Uterus (tissue), 4 donors: Measurements from ENCODE around the gene NLRP6. TPM values are rescaled to one million over a fixed set of nuclear protein-coding genes. Genes with fewer than 3 reads are reported as not detected.
"Not testable (repeated sequence)": the region's sequence is repeated elsewhere in the genome, so short reads cannot be mapped to it uniquely, and the experiment has no call there.

Experiments used
- DNase-seq, 2 donors: peaks; one replicate each; pipeline ENCODE4 v3.0.0-alpha.2; 2019 to 2020
- H3K27ac ChIP-seq, 2 donors: fragments of 200-600 bp; sonication (generic); 1 replicate in 1 of 2; 2 replicates in 1 of 2; pipeline ENCODE4 v1.5.1; 2016 to 2018
- H3K27me3 ChIP-seq, 2 donors: fragments of 200-600 bp; sonication (generic); one replicate each; pipeline ENCODE4 v1.5.1; 2018 to 2019; ENCODE audit warnings: control low read depth in 1 of 2
- H3K36me3 ChIP-seq, 2 donors: fragments of 200-600 bp; sonication (generic); one replicate each; pipeline ENCODE4 v1.5.1; 2019; ENCODE audit warnings: control low read depth in 1 of 2
- H3K4me1 ChIP-seq, 2 donors: fragments of 200-600 bp; sonication (generic); one replicate each; pipeline ENCODE4 v1.5.1; 2018 to 2019; ENCODE audit warnings: control low read depth in 1 of 2
- H3K4me3 ChIP-seq, 2 donors: fragments of 200-600 bp; sonication (generic); 1 replicate in 1 of 2; 2 replicates in 1 of 2; pipeline ENCODE4 v1.5.1; 2018 to 2019; ENCODE audit warnings: mild to moderate bottlenecking in 1 of 2
- H3K9me3 ChIP-seq, 2 donors: fragments of 200-600 bp; sonication (generic); one replicate each; pipeline ENCODE4 v1.5.1; 2019; ENCODE audit warnings: control low read depth in 1 of 2
- CTCF ChIP-seq, 4 experiments: fragments of 200-600 bp in 2 of 4; fragments of 450-650 bp in 2 of 4; sonication (generic) in 2 of 4; IDR thresholded peaks; one replicate each; pipeline ENCODE4 v1.5.1; 2016 to 2019; ENCODE audit warnings: antibody characterized with exemption in 4 of 4, mild to moderate bottlenecking in 2 of 4, moderate library complexity in 1 of 4
- POLR2A ChIP-seq, 2 donors: fragments of 450-650 bp; IDR thresholded peaks; one replicate each; pipeline ENCODE4 v1.6.1; 2016; ENCODE audit warnings: antibody characterized with exemption in 2 of 2, mild to moderate bottlenecking in 1 of 2, moderate library complexity in 1 of 2
- intact Hi-C: fragments of 100-400 bp; cut with DNase I; formaldehyde crosslinking; loops from one replicate; pipeline ENCODE4 v1.15.1; 2023; ENCODE audit warnings: low total_unique reads
- total RNA-seq, 4 donors: library from RNA; depleted of rRNA in 3 of 4; stranded (reverse); fragments of >200 nt in 3 of 4; gene quantifications; one replicate each; pipeline versions ENCODE4 v1.1.0 to v1.2.4, GENCODE V29; 2014 to 2023
- donor health status: DM: yes; HTN: yes; CAD: no.

NLRP6 gene
- total RNA-seq, 4 donors from 2014 or later = 0.30 to 0.51 TPM; not detected in 2

GRCh38 chr11:235997-236773, 42.0 kb upstream of the NLRP6 start, which contains the start of gene SIRT3:
TSS of gene SIRT3 (minus strand) at chr11:236342. CDS start at chr11:236328, 14 bp downstream.
- intact Hi-C loops = no loop called here
- no peaks in the 10 kb centered on the region for H3K9me3 ChIP-seq
- peak in 2 of 4 experiments; percentile 36 to 60 for TF ChIP-seq CTCF (IDR thresholded peaks at IDR 0.05)
- peak; percentile 18 to 50 for TF ChIP-seq POLR2A (IDR thresholded peaks at IDR 0.05)

GRCh38 chr11:236774-237767, 41.1 kb upstream of the NLRP6 start, which contains the start of gene PSMD13:
TSS of gene PSMD13 (plus strand) at chr11:236976. CDS start at chr11:237050, 74 bp downstream.
- intact Hi-C loops = no loop called here
- peak within 1 kb of the TSS; percentile 76 to 99 for H3K4me3 ChIP-seq
- no peaks in the 10 kb centered on the region for H3K27me3 ChIP-seq
- DNase-seq = peak; percentile 77 to 86
- no peaks in the 10 kb centered on the region for H3K9me3 ChIP-seq
- no peak for TF ChIP-seq CTCF (IDR thresholded peaks at IDR 0.05)
- peak in 1 of 2 donors; percentile 70 for TF ChIP-seq POLR2A (IDR thresholded peaks at IDR 0.05)
- H3K27ac ChIP-seq = peak within 1 kb of the TSS; percentile 90 to 92
- no peaks in the 10 kb centered on the region for H3K36me3 ChIP-seq
- H3K4me1 ChIP-seq = peaks cover 11 to 15% of the 10 kb centered on the region in 2 donors

More at GRCh38 chr11:235997-236773, 42.0 kb upstream of the NLRP6 start, which contains the start of gene SIRT3:
- peak; percentile 79 to 83 for DNase-seq
- Histone ChIP-seq H3K4me3 (peak within 1 kb of the TSS; percentile 76 to 99), H3K27me3 (no peaks in the 10 kb centered on the region), H3K36me3 (no peaks in the 10 kb centered on the region), H3K27ac (peak within 1 kb of the TSS; percentile 90 to 92), H3K4me1 (peaks cover 11 to 15% of the 10 kb centered on the region in 2 donors)

DNA sequence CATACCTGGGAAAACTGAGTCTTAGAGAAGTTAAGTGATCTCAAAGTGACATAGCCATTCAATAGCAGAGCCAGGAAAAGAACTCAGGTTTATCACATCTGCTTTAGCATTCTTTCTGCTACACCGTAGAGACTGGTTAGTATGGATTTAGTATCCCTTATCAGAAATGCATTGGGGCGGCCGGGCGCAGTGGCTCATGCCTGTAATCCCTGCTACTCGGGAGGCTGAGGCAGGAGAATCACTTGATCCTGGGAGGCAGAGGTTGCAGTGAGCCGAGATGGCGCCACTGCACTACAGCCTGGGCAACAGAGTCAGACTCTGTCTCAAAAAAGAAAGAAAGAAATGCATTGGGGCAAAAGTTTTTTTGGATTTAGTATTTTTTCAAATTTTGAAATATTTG, 39.9 kb upstream of the NLRP6 start:
- DNase-seq, intact Hi-C loops, H3K4me3 ChIP-seq, H3K27me3 ChIP-seq, H3K9me3 ChIP-seq, H3K27ac ChIP-seq, H3K36me3 ChIP-seq: not testable (repeated sequence)
- H3K4me1 ChIP-seq = peaks cover 11 to 15% of the 10 kb centered on the region in 2 donors

GRCh38 chr11:240315-240714, 37.9 kb upstream of the NLRP6 start:
- Histone ChIP-seq H3K4me3 (no peak overlapping the region), H3K36me3 (no peaks in the 10 kb centered on the region), H3K9me3 (no peaks in the 10 kb centered on the region), H3K27me3 (no peaks in the 10 kb centered on the region), H3K27ac (no peak overlapping the region), H3K4me1 (peaks cover 9 to 13% of the 10 kb centered on the region in 2 donors)
- TF ChIP-seq CTCF (IDR thresholded peaks at IDR 0.05) = no peak
- intact Hi-C loops = no loop called here
- DNase-seq = no peak

DNA sequence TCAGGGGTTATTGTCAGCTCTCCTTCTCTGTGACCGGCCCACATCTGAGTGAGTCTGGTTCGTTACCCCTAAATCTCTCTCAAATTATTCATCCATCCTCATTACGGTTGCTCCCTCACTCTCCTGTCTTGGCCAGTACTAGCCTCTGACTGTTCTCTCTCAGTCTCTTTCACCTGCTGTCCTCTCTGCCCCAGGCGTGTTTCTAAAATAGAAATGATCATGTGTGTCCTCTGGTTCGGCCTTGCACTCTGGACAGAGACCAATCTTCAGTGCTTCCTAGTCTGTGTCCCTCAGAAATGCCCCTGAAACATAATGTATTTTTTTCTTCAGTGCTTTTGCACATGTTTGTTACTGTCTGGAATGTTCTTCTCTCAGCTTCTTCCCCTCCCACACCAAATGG, 36.6 kb upstream of the NLRP6 start:
- intact Hi-C loops = no loop called here
- Histone ChIP-seq H3K27me3 (no peaks in the 10 kb centered on the region), H3K4me3 (no peak overlapping the region), H3K9me3 (no peaks in the 10 kb centered on the region), H3K4me1 (peaks cover 7 to 9% of the 10 kb centered on the region in 2 donors), H3K27ac (no peak overlapping the region), H3K36me3 (no peaks in the 10 kb centered on the region)
- no peak for DNase-seq
- TF ChIP-seq CTCF (IDR thresholded peaks at IDR 0.05) (no peak), POLR2A (IDR thresholded peaks at IDR 0.05) (no peak)
